T-helper 2 cell treated with Interferon-gamma antibody and Interleukin-4, amounts not matched to agents 100 ng/mL and 5 ng/mL, for 36 hours (primary cell): ENCODE measurements around the gene SH3PXD2A. TPM values are rescaled to one million over a fixed set of nuclear protein-coding genes. Genes with fewer than 3 reads are reported as not detected.

Source experiments
- intact Hi-C: fragments of 100-400 bp; cut with micrococcal nuclease; formaldehyde crosslinking; loops from one replicate; pipeline ENCODE4 v1.15.1; 2023
- total RNA-seq: library from RNA; stranded (reverse); gene quantifications from 2 replicates; pipeline ENCODE4 v1.2.3, GENCODE V29; 2022

Gene SH3PXD2A
- total RNA-seq, 1 donor from 2014 or later, result 11.1 TPM

DNA sequence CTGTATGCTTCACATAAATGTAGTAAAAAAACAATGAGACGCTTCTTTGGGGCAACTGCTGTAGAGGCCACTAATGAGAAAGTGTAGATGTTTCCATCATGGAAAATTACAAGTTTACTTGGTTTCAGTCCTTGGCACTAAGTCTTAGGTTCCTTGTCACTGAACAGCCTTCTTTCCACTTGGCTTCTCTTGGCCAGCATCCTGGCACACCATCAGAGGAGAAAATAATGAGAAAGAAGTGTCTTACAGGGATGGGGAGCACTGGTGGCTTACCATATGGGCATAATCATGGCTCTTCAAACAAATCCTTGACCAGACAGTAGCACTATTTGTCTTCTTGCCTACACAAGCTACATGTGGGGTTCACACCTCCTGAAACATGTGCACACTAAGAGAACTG is 22.5 kb upstream of the SH3PXD2A start:
- intact Hi-C loops, result no loop called here

DNA sequence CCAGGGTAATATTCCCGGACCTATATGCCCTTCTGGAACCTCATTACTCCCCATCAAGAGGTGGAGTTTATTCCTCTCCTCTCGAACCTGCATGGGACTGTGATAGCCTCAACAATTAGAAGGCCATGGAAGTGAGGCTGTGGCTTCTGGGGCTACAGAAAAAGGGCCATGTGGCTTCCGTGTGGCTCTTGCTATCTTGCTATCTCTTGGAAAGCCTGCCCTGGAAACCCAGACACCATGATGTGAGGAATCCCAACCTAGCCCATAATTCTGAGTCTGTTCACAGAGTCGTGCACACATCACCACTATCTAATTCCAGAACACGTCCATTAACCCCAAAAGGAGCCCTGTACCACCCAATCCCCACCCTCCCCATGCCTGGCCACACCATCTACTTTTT is 20.8 kb upstream of the SH3PXD2A start:
- intact Hi-C loops, result no loop called here

DNA sequence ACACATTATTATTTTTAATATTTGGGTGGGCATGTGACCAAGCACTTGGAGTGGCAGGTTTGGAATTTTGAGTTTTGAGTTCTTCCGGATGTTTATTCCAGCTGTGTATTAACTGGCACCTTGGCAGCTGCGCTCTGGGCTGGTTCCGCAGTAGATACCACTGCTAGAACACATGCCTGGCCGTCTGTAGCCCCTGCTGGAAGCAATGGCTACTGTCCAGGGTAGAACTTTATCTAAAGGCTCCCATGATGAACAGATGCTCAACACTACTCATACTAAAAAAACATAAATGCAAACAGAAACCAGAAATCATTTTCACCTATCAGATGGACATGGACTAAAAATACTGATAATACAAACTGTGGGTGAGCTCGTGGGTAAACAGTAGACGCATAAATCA is 19.4 kb upstream of the SH3PXD2A start:
- intact Hi-C loops, result no loop called here

GRCh38 chr10:103872137-103872931 is 17.0 kb upstream of the SH3PXD2A start:
- intact Hi-C loops, result no loop called here

GRCh38 chr10:103871006-103871405 is 15.6 kb upstream of the SH3PXD2A start:
- intact Hi-C loops, result no loop called here

DNA sequence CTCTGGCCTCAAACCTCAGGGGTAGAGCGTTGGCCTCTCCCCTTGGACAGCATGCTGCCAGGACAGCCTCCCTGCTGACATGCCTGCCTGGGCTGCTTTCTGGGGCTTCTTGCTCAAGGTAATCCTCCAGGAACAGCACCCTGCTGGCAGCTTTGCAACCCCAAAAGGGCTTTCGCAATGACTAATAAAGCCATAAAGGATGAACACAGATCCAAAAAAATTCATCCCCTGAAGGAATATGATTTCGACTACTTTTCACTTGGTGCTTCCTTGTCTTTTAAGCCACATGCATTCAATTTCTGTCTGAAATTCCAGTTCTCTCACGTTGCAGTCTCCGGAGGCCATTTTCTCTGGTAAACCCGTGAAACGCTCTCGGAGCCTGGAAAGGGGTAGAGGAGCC is 15.1 kb upstream of the SH3PXD2A start:
- intact Hi-C loops, result no loop called here

GRCh38 chr10:103869336-103869735 is 14.0 kb upstream of the SH3PXD2A start:
- intact Hi-C loops, result no loop called here

DNA sequence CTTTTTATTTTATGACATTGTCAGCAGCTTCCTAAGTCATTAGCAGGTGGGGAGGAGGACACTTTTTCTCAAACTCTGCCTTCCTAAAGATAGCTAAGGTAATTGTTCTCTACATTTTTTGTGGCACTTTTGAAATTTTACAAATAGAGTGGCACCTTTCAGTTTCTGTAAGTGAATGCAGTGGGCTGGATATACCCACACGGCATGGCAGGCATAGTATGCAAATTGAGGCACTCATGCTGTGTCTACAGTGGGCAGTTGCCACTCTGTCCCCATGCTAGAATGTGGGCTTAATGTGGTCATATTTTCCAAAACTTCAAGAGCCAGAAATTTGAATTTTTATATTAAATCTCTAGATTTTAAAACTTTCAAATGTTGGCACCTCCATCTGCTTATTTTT is 12.8 kb upstream of the SH3PXD2A start:
- intact Hi-C loops, result no loop called here

DNA sequence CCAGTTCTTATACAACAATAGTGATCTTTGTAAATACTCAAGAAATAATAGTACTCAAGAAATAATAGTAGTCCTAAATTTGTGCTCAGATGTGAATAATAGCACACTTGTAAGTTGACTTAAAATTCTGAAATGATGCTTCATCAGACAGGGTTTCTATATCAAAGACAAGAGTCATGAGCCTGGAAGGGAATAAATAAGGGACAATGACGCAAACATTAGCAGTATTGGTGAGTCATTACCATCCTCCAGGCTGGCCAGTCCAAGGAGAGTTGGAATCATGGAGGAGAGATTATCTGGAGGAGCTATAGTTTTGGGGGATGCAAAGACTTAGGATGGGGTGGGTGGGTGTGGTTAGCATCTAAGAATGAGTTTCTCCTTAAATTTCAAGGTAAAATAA is 6.1 kb upstream of the SH3PXD2A start:
- intact Hi-C loops, result no loop called here

DNA sequence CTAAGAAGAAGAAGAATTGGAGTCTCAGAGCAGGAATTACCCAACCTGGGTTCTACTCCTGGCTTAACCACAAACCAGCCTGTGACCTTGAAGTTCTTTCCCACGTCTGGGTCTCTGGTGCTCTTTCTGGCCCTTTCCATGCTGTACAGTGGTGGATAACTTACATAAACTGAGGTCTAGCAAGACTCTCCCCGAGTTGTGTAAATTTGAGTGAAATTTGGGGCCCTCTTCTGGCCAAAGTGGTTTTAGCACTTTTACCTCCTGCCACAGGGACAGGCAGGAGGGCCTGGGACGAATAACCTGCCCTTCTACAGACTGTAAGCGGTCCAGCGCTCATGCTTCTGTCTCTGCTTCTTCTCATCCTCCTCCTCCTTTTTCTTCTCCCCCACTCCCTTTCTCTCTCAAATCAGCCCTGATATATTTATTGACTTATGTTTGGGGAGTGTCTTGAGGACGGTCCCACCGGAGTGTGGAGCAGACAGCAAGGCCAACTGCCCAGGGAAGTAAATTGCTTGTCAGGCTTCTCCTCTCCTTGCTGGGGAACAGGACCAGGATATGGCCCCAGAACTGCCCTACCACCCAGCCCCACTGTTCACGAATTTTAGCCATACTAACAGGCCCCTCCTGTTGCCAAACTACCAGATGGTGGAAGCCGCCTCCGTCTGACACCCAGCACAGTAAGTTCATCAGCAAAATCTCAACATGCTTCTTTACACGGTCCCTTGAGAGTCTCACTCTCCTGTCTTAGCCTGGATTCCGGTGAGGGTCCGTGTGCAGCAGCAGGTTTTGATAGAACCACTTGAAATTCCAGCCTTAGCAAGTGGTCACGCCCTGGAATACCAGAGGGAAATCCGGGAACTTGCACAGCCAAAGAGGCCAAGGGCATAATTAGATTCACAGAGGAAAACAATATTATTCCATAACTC is 4.0 kb upstream of the SH3PXD2A start:
- intact Hi-C loops, result loop anchor here (1.0 to 5.0 kb wide), 2 partner anchors 57 to 146 kb away; no protein-coding TSS in a partner anchor

- intact Hi-C loops, result loop anchor here (5.0 kb wide), 1 partner anchor 56 kb away; no protein-coding TSS in a partner anchor
Observed at GRCh38 chr10:103858360-103858759, 3.0 kb upstream of the SH3PXD2A start.

- intact Hi-C loops, result loop anchor here (5.0 kb wide), 1 partner anchor 54 kb away; no protein-coding TSS in a partner anchor
Observed at GRCh38 chr10:103856797-103857170, 1.4 kb upstream of the SH3PXD2A start.

- intact Hi-C loops, result loop anchor here (5.0 kb wide), 1 partner anchor 54 kb away; no protein-coding TSS in a partner anchor
Observed at GRCh38 chr10:103855852-103856796, 748 bp upstream of the SH3PXD2A start.

- intact Hi-C loops, result loop anchor here (5.0 kb wide), 1 partner anchor 53 kb away; no protein-coding TSS in a partner anchor
Observed at GRCh38 chr10:103854686-103855391, 537 bp downstream of the SH3PXD2A start.

GRCh38 chr10:103854265-103854685 is 1.1 kb downstream of the SH3PXD2A start:
- intact Hi-C loops, result no loop called here

DNA sequence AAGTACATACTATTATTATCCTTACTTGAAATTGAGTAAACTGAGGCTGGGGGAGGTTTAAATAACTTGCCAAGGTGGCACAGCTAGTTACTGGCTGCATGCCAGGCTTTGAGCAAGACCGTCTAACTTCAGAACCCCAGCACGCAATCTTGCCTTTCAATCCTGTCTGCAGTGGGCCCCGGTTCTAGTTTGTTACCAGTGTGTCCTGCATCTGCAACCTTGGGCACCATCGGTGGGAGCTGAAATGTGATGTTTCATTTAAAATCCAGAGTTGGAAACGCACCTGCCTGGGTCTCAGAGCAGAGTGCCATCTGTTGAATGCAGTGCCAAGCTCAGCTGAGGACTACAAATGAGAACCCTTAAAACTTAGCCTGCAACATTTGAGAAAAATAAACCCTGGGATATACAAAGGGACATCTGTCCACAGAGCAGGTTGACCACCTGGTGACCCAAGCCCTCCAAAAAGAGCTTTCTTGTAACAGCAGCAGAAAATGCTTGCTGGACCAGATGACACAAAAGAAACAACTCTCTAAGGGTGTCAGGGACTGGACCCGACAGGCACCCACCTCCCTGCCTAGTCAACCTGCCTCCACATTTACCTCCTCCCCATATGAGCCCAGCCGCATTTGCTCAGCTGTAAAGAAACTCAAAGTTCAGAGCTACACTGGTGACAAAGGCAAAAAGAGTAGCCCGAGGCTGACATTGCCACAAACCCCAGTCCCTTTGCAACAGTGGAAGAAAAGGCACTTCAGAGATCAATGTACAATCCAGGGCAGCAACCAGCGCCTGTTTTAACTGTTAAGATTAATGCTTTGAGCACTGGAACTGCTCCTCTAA is 1.7 kb downstream of the SH3PXD2A start:
- intact Hi-C loops, result no loop called here

GRCh38 chr10:103852856-103853255 is 2.5 kb downstream of the SH3PXD2A start:
- intact Hi-C loops, result no loop called here

DNA sequence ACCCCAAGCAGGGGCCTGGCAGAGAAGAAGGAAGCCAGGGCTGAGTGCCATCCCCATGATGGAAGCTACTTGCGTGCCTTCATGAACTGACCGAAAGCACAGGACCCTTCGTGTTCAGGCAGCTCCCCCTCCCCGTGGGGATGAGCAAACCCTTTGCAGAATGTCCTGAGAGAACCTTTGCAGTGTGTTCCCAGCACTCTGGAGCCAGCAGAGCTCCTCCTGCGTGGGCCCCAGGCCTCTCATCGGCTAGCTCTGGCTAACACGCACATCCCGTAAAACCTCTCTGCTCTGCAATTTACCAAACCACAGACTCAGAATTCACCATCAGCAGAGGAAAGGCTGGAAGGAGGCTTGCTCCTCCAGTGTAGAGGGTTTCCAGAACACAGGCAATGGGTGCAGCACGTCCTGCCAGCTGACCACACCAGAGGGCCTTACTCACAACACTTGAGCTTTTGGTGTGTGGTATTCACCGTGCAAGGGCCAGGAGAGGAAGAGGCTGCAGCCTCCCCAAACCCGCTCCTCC is 3.1 kb downstream of the SH3PXD2A start:
- intact Hi-C loops, result no loop called here

DNA sequence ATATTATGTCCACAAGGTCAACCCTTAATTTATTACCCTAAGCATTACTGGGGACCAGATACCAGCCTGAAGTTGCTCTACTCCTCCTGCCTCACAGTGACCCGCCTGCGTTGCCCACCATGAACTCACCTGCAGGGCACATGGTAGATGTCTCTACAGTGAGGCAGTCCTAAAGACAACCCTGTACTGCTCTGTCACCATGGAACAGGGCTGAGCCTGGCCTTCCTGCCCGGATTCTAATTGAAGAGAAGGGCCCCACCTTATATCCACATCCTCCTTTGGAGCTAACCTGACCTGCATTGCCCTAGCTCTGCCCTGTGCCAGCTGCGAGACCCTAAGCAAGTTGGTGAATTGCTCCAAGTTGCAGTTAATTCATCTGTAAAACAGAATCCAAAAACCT is 4.1 kb downstream of the SH3PXD2A start:
- intact Hi-C loops, result no loop called here
